ENCODE measurements around the gene SLC35E1.

- TF ChIP-seq, protein P1, sequence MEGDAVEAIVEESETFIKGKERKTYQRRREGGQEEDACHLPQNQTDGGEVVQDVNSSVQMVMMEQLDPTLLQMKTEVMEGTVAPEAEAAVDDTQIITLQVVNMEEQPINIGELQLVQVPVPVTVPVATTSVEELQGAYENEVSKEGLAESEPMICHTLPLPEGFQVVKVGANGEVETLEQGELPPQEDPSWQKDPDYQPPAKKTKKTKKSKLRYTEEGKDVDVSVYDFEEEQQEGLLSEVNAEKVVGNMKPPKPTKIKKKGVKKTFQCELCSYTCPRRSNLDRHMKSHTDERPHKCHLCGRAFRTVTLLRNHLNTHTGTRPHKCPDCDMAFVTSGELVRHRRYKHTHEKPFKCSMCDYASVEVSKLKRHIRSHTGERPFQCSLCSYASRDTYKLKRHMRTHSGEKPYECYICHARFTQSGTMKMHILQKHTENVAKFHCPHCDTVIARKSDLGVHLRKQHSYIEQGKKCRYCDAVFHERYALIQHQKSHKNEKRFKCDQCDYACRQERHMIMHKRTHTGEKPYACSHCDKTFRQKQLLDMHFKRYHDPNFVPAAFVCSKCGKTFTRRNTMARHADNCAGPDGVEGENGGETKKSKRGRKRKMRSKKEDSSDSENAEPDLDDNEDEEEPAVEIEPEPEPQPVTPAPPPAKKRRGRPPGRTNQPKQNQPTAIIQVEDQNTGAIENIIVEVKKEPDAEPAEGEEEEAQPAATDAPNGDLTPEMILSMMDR (IDR thresholded peaks at IDR 0.05; ENCODE audit: low read length) = no peak
- TF ChIP-seq EZH2 (optimal IDR thresholded peaks at IDR 0.05; ENCODE audit: low read depth, low read length) = no peak
Measured at GRCh38 chr19:16561382-16561781, 10.8 kb downstream of the SLC35E1 start.

Measured in MM.1S (cell line).